IMR-90 (cell line): ENCODE results near the gene GALR2.

Experiments
- CTCF ChIP-seq: conservative IDR thresholded peaks from 2 replicates; pipeline ENCODE4 v1.5.1; 2012; ENCODE audit warnings: mild to moderate bottlenecking, low read depth, low read length, improper control_type of control experiment
- ELK1 ChIP-seq: fragments of 150-350 bp; IDR thresholded peaks from 2 replicates; pipeline ENCODE4 v1.6.1; 2016; ENCODE audit warnings: low read depth, mild to moderate bottlenecking, low read length, moderate library complexity, borderline replicate concordance
- FOS ChIP-seq: fragments of 150-350 bp; IDR thresholded peaks from 2 replicates; pipeline ENCODE4 v1.6.1; 2016; ENCODE audit warnings: low read depth, low read length
- POLR2A ChIP-seq: IDR thresholded peaks from 2 replicates; pipeline ENCODE4 v1.6.1; 2012; ENCODE audit warnings: mild to moderate bottlenecking, low read depth, low read length
- RFX5 ChIP-seq: IDR thresholded peaks from 2 replicates; pipeline ENCODE4 v1.8.0; 2012; ENCODE audit warnings: low read depth, mild to moderate bottlenecking, low read length, moderate library complexity

GRCh38 chr17:76032780-76033108 lies 41.8 kb upstream of the GALR2 start:
- TF ChIP-seq CTCF (no peak), POLR2A (no peak), ELK1 (no peak), FOS (no peak), RFX5 (no peak)
